Neuronal stem cell (in vitro differentiated cells): ENCODE results near the gene SLC10A7.

Source experiments
- DNase-seq: peaks from one replicate; pipeline ENCODE4 v3.0.0-alpha.2; 2013; ENCODE audit warnings: low spot score
- H2AFZ ChIP-seq: one replicate; pipeline ENCODE4 v1.6.1; 2013; ENCODE audit warnings: mild to moderate bottlenecking, low read length, inconsistent platforms
- H2AK5ac ChIP-seq: 2 replicates; pipeline ENCODE4 v1.6.1; 2013; ENCODE audit warnings: low read depth, mild to moderate bottlenecking, inconsistent platforms, low read length, moderate library complexity, mixed read lengths
- H2BK120ac ChIP-seq: 2 replicates; pipeline ENCODE4 v1.6.1; 2013; ENCODE audit warnings: low read depth, mild to moderate bottlenecking, inconsistent platforms, low read length, moderate library complexity, mixed read lengths
- H2BK12ac ChIP-seq: one replicate; pipeline ENCODE4 v1.6.1; 2013; ENCODE audit warnings: low read length, inconsistent platforms
- H2BK15ac ChIP-seq: 2 replicates; pipeline ENCODE4 v1.6.1; 2013; ENCODE audit warnings: mild to moderate bottlenecking, low read length, inconsistent platforms, mixed read lengths
- H2BK5ac ChIP-seq: one replicate; pipeline ENCODE4 v1.6.1; 2013; ENCODE audit warnings: inconsistent platforms, mild to moderate bottlenecking, low read length, moderate library complexity
- H3K14ac ChIP-seq: one replicate; pipeline ENCODE4 v1.6.1; 2013; ENCODE audit warnings: low read length, inconsistent platforms
- H3K18ac ChIP-seq: 2 replicates; pipeline ENCODE4 v1.6.1; 2013; ENCODE audit warnings: low read length, inconsistent platforms
- H3K23ac ChIP-seq: 2 replicates; pipeline ENCODE4 v1.6.1; 2013; ENCODE audit warnings: low read depth, mild to moderate bottlenecking, mixed read lengths, low read length, inconsistent platforms; ENCODE audit not compliant: poor library complexity
- H3K27ac ChIP-seq: replicated peaks from 3 replicates; pipeline ENCODE4 v1.5.1; 2013; ENCODE audit warnings: low read length, inconsistent platforms
- H3K27me3 ChIP-seq, 3 experiments: 2 replicates each; pipeline ENCODE4 v1.6.1; 2013; ENCODE audit warnings: low read length in 3 of 3, mild to moderate bottlenecking in 2 of 3, inconsistent platforms in 1 of 3, low read depth in 1 of 3, mixed read lengths in 1 of 3, moderate library complexity in 1 of 3; ENCODE audit not compliant: control insufficient read depth in 3 of 3, insufficient read depth in 3 of 3
- H3K36me3 ChIP-seq, 2 donors: replicated peaks in 1 of 2; 2 replicates each; pipeline ENCODE4 v1.6.1; 2013; ENCODE audit warnings: low read length in 2 of 2; ENCODE audit not compliant: control insufficient read depth in 2 of 2, insufficient read depth in 2 of 2
- H3K4ac ChIP-seq: 2 replicates; pipeline ENCODE4 v1.6.1; 2013; ENCODE audit warnings: inconsistent platforms, mild to moderate bottlenecking, low read length, moderate library complexity
- H3K4me1 ChIP-seq, 2 donors: 1 replicate in 1 of 2; 2 replicates in 1 of 2; pipeline ENCODE4 v1.6.1; 2013; ENCODE audit warnings: low read length in 2 of 2, low read depth in 1 of 2; ENCODE audit not compliant: control insufficient read depth in 2 of 2, insufficient read depth in 1 of 2
- H3K4me2 ChIP-seq: one replicate; pipeline ENCODE4 v1.6.1; 2013; ENCODE audit warnings: mild to moderate bottlenecking, low read length, inconsistent platforms; ENCODE audit not compliant: insufficient read depth, poor library complexity, severe bottlenecking
- H3K4me3 ChIP-seq, 2 donors: 2 replicates each; pipeline ENCODE4 v1.5.1; 2013; ENCODE audit warnings: low read length in 2 of 2, mild to moderate bottlenecking in 2 of 2, inconsistent platforms in 1 of 2, moderate library complexity in 1 of 2
- H3K79me1 ChIP-seq: one replicate; pipeline ENCODE4 v1.6.1; 2013; ENCODE audit warnings: low read depth, mild to moderate bottlenecking, inconsistent platforms, low read length, moderate library complexity
- H3K9ac ChIP-seq: one replicate; pipeline ENCODE4 v1.6.1; 2013; ENCODE audit warnings: mild to moderate bottlenecking, low read depth, low read length, inconsistent platforms; ENCODE audit not compliant: poor library complexity
- H3K9me3 ChIP-seq, 2 donors: replicated peaks in 1 of 2; 2 replicates each; pipeline versions ENCODE3 to v1.6.1; 2013; ENCODE audit warnings: low read length in 2 of 2, mild to moderate bottlenecking in 2 of 2, inconsistent platforms in 1 of 2, low read depth in 1 of 2, mixed read lengths in 1 of 2, moderate library complexity in 1 of 2; ENCODE audit not compliant: control insufficient read depth in 2 of 2, insufficient read depth in 1 of 2
- H4K8ac ChIP-seq: one replicate; pipeline ENCODE4 v1.6.1; 2013; ENCODE audit warnings: low read depth, mild to moderate bottlenecking, inconsistent platforms, low read length, moderate library complexity
- H4K91ac ChIP-seq: one replicate; pipeline ENCODE4 v1.6.1; 2013; ENCODE audit warnings: low read length, low read depth, mild to moderate bottlenecking, inconsistent platforms; ENCODE audit not compliant: poor library complexity
- WGBS, 2 donors: extraction: QIAGEN DNeasy Blood & Tissue Kit; methylation state at CpG; one replicate each; pipeline ENCODE4 v1.1.7; 2013; ENCODE audit warnings: missing lambda C conversion rate in 2 of 2, mixed read lengths in 1 of 2; ENCODE audit not compliant: insufficient read length in 2 of 2, insufficient replicate concordance in 1 of 2; ENCODE audit errors: extremely low coverage in 2 of 2; 5-methylcytosine and 5-hydroxymethylcytosine counted together

Gene SLC10A7

GRCh38 chr4:146288193-146288592, 233.5 kb downstream of the SLC10A7 start:
- Histone ChIP-seq H2BK120ac (no peak overlapping the region), H2BK5ac (no peak overlapping the region), H2AK5ac (no peak overlapping the region), H3K79me1 (no peaks in the 10 kb centered on the region), H3K9ac (no peak overlapping the region), H4K91ac (no peak overlapping the region), H3K4me2 (no peak overlapping the region), H3K27me3 (no peaks in the 10 kb centered on the region), H2AFZ (no peak overlapping the region), H3K36me3 (no peaks in the 10 kb centered on the region), H3K4ac (no peak overlapping the region), H2BK15ac (no peak overlapping the region), H3K23ac (no peak overlapping the region), H3K14ac (no peak overlapping the region), H3K4me1 (no peaks in the 10 kb centered on the region), H4K8ac (no peak overlapping the region), H3K9me3 (no peaks in the 10 kb centered on the region), H2BK12ac (no peak overlapping the region), H3K18ac (no peak overlapping the region), H3K4me3 (no peak overlapping the region), H3K27ac (no peak overlapping the region)
- WGBS, 2 donors, result no CpG with 5 or more reads among the region's 4 CpGs
- DNase-seq, result no peak

- no peaks in the 10 kb centered on the region for H3K36me3 ChIP-seq
- no peak for DNase-seq
- no peak overlapping the region for H3K27ac ChIP-seq
These were observed 236.7 kb downstream of the SLC10A7 start for GRCh38 chr4:146285037-146285436.

GRCh38 chr4:146283758-146284651, 237.7 kb downstream of the SLC10A7 start:
- Histone ChIP-seq H2BK15ac (no peak overlapping the region), H2BK120ac (no peak overlapping the region), H3K27ac (no peak overlapping the region), H3K4me1 (no peaks in the 10 kb centered on the region), H4K91ac (no peak overlapping the region), H3K79me1 (no peaks in the 10 kb centered on the region), H3K9me3 (no peaks in the 10 kb centered on the region), H4K8ac (no peak overlapping the region), H3K9ac (no peak overlapping the region), H3K18ac (no peak overlapping the region), H3K14ac (no peak overlapping the region), H3K23ac (no peak overlapping the region), H3K27me3 (no peaks in the 10 kb centered on the region), H2BK5ac (no peak overlapping the region), H2BK12ac (no peak overlapping the region), H3K4ac (no peak overlapping the region), H2AK5ac (no peak overlapping the region), H2AFZ (no peak overlapping the region), H3K4me2 (no peak overlapping the region), H3K36me3 (no peaks in the 10 kb centered on the region), H3K4me3 (no peak overlapping the region)
- no CpG with 5 or more reads among the region's 3 CpGs for WGBS, 2 donors
- no peak for DNase-seq

More at GRCh38 chr4:146285037-146285436, 236.7 kb downstream of the SLC10A7 start:
- Histone ChIP-seq H3K4ac (no peak overlapping the region), H3K14ac (no peak overlapping the region), H3K9me3 (no peaks in the 10 kb centered on the region), H2BK15ac (no peak overlapping the region), H3K9ac (no peak overlapping the region), H3K4me3 (no peak overlapping the region), H3K4me2 (no peak overlapping the region), H3K79me1 (no peaks in the 10 kb centered on the region), H4K91ac (no peak overlapping the region), H2AFZ (no peak overlapping the region), H2BK5ac (no peak overlapping the region), H2BK12ac (no peak overlapping the region), H3K23ac (no peak overlapping the region), H2BK120ac (no peak overlapping the region), H3K18ac (no peak overlapping the region), H2AK5ac (no peak overlapping the region), H4K8ac (no peak overlapping the region), H3K27me3 (no peaks in the 10 kb centered on the region), H3K4me1 (no peaks in the 10 kb centered on the region)

- H3K36me3 ChIP-seq, result no peaks in the 10 kb centered on the region
- DNase-seq, result no peak
- H3K79me1 ChIP-seq, result no peaks in the 10 kb centered on the region
- no peak overlapping the region for H2AK5ac ChIP-seq
- no peak overlapping the region for H3K27ac ChIP-seq
- no peak overlapping the region for H2BK120ac ChIP-seq
- no peak overlapping the region for H3K4me3 ChIP-seq
- H2BK5ac ChIP-seq, result no peak overlapping the region
- no peak overlapping the region for H3K23ac ChIP-seq
- no peak overlapping the region for H2AFZ ChIP-seq
- no peak overlapping the region for H4K8ac ChIP-seq
- no peak overlapping the region for H3K4ac ChIP-seq
- no peaks in the 10 kb centered on the region for H3K9me3 ChIP-seq
- H4K91ac ChIP-seq, result no peak overlapping the region
- no peak overlapping the region for H3K4me2 ChIP-seq
- no peak overlapping the region for H3K14ac ChIP-seq
- H3K4me1 ChIP-seq, result no peaks in the 10 kb centered on the region
- H3K9ac ChIP-seq, result no peak overlapping the region
- H3K27me3 ChIP-seq, result no peaks in the 10 kb centered on the region
- no peak overlapping the region for H2BK15ac ChIP-seq
- no peak overlapping the region for H2BK12ac ChIP-seq
- no peak overlapping the region for H3K18ac ChIP-seq
These were observed 239.1 kb downstream of the SLC10A7 start for GRCh38 chr4:146282657-146283056.
